ENCODE results near the gene LSS. TPM values are rescaled to one million over a fixed set of nuclear protein-coding genes. Genes with fewer than 3 reads are reported as not detected.

The LSS gene
- total and polyA plus RNA-seq, 2 donors from 2014 or later = 15.8 to 24.6 TPM

DNA sequence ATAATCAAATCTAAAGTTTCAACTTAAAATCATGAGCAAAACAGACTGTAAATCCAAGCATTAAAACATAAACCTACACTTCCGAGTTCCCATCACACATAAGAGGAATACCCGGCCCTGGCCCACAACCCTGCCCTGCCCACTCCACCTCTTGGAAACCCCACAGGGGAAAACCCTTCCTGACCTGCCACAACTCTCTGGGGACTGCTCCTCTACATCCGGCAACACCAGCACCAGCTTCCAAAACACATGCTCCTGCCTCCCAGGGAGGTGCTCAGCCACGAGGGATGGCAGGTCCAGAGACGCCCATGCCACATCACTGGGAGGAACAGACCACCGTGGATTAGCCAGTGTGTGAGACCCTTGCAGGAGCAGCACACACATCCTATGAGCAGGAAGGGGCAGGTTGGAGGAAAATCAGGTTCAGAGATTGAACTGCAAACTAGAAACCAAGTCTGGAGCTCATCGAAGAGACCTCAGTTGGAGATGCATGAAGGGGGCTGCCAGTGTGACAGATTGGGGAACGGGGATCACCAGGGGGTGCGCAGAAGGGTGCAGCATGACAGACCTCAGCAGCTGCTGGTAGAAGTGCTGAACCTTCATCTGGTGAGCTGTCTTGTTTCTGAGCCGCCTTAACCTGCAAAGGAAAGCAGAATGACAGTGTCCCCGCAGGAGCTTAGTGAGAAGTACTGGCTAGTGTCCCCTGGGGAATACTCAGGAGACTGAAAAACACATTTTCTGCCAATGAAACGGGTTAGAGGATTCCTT lies 25.8 kb upstream of the LSS start:
- H3K4me3 ChIP-seq (ENCODE audit: low read length in 3 of 3) = no peak overlapping the region
- TF ChIP-seq, protein P1, sequence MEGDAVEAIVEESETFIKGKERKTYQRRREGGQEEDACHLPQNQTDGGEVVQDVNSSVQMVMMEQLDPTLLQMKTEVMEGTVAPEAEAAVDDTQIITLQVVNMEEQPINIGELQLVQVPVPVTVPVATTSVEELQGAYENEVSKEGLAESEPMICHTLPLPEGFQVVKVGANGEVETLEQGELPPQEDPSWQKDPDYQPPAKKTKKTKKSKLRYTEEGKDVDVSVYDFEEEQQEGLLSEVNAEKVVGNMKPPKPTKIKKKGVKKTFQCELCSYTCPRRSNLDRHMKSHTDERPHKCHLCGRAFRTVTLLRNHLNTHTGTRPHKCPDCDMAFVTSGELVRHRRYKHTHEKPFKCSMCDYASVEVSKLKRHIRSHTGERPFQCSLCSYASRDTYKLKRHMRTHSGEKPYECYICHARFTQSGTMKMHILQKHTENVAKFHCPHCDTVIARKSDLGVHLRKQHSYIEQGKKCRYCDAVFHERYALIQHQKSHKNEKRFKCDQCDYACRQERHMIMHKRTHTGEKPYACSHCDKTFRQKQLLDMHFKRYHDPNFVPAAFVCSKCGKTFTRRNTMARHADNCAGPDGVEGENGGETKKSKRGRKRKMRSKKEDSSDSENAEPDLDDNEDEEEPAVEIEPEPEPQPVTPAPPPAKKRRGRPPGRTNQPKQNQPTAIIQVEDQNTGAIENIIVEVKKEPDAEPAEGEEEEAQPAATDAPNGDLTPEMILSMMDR (IDR thresholded peaks at IDR 0.05; ENCODE audit: borderline replicate concordance, extremely low read depth, insufficient read depth) = no peak
- no peaks in the 10 kb centered on the region for H3K9me3 ChIP-seq (ENCODE audit: control insufficient read depth in 2 of 3, insufficient read depth in 1 of 3, low read length in 3 of 3)

DNA sequence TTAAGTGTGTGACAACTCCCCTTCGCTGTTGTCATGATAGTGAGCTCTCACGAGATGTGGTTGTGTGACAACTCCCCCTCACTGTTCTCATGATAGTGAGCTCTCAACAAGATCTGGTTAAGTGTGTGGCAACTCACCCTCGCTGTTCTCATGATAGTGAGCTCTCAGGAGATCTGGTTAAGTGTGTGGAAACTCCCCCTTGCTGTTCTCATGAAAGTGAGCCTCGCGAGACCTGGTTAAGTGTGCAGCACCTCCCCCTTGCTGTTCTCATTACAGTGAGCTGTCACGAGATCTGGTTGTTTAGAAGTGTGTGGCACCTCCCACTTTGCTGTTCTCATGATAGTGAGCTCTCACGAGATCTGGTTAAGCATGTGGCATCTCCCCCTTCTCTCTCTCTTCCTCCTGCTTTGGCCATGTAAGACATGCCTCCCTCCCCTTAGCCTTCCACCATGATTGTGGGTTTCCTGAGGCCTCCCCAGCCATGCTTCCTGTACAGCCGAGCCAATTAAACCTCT lies 25.1 kb upstream of the LSS start:
- H3K27me3 ChIP-seq (ENCODE audit: control insufficient read depth, insufficient read depth, low read length) = no peaks in the 10 kb centered on the region
- TF ChIP-seq, protein P1 (IDR thresholded peaks at IDR 0.05; ENCODE audit: borderline replicate concordance, extremely low read depth, insufficient read depth) = no peak
- no peak for FAIRE-seq
- peak in 2 of 5 donors; percentile 4 to 10 for DNase-seq
- H3K27ac ChIP-seq (ENCODE audit: low read depth in 2 of 2, low read length in 2 of 2) = no peak overlapping the region
- intact Hi-C loops (cut with DNase I) = no loop called here
- H3K36me3 ChIP-seq (ENCODE audit: control insufficient read depth in 2 of 3, insufficient read depth in 3 of 3, low read length in 3 of 3) = peaks cover 21 to 74% (median 56%) of the 10 kb centered on the region in 3 donors
- no peaks in the 10 kb centered on the region for H3K4me1 ChIP-seq (ENCODE audit: control insufficient read depth in 2 of 3, insufficient read depth in 2 of 3, low read depth in 1 of 3, low read length in 3 of 3)
- H3K9ac ChIP-seq (ENCODE audit: low read length in 3 of 3) = no peak overlapping the region
- H3K9me3 ChIP-seq (ENCODE audit: control insufficient read depth in 2 of 3, insufficient read depth in 1 of 3, low read length in 3 of 3) = no peaks in the 10 kb centered on the region
- H3K4me3 ChIP-seq (ENCODE audit: low read length in 3 of 3) = no peak overlapping the region

More for the DNA sequence above, 25.8 kb upstream of the LSS start:
- no peak for DNase-seq
- no peak overlapping the region for H3K27ac ChIP-seq (ENCODE audit: low read depth in 2 of 2, low read length in 2 of 2)
- intact Hi-C loops (cut with DNase I) = no loop called here
- H3K4me1 ChIP-seq (ENCODE audit: control insufficient read depth in 2 of 3, insufficient read depth in 2 of 3, low read depth in 1 of 3, low read length in 3 of 3) = no peaks in the 10 kb centered on the region
- no peak for FAIRE-seq
- H3K27me3 ChIP-seq (ENCODE audit: control insufficient read depth, insufficient read depth, low read length) = no peaks in the 10 kb centered on the region
- H3K36me3 ChIP-seq (ENCODE audit: control insufficient read depth in 2 of 3, insufficient read depth in 3 of 3, low read length in 3 of 3) = peaks cover 21 to 70% (median 58%) of the 10 kb centered on the region in 3 donors
- no peak overlapping the region for H3K9ac ChIP-seq (ENCODE audit: low read length in 3 of 3)

DNA sequence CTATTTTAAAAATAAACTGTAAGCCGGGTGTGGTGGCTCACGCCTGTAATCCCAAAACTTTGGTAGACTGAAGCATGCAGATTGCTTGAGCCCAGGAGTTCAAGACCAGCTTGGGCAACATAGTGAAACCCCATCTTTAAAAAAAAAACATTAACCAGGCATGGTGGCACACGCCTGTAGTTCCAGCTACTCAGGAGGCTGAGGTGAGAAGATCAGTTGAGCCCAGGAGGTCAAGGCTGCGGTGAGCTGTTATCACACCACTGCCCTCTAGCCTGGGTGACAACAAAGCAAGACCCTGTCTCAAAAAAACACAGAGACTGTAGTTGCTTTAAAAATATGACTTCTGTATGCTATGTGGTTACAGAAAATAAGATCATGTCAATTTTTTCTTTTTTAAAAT lies 24.3 kb upstream of the LSS start:
- Histone ChIP-seq H3K4me3 (ENCODE audit: low read length in 3 of 3) (no peak overlapping the region), H3K9me3 (ENCODE audit: control insufficient read depth in 2 of 3, insufficient read depth in 1 of 3, low read length in 3 of 3) (no peaks in the 10 kb centered on the region), H3K36me3 (ENCODE audit: control insufficient read depth in 2 of 3, insufficient read depth in 3 of 3, low read length in 3 of 3) (peaks cover 19 to 72% (median 56%) of the 10 kb centered on the region in 3 donors), H3K27ac (ENCODE audit: low read depth in 2 of 2, low read length in 2 of 2) (no peak overlapping the region), H3K9ac (ENCODE audit: low read length in 3 of 3) (no peak overlapping the region), H3K4me1 (ENCODE audit: control insufficient read depth in 2 of 3, insufficient read depth in 2 of 3, low read depth in 1 of 3, low read length in 3 of 3) (no peaks in the 10 kb centered on the region), H3K27me3 (ENCODE audit: control insufficient read depth, insufficient read depth, low read length) (no peaks in the 10 kb centered on the region)
- intact Hi-C loops (cut with DNase I) = no loop called here
- DNase-seq (no peak), FAIRE-seq (no peak)
- TF ChIP-seq, protein P1 (IDR thresholded peaks at IDR 0.05; ENCODE audit: borderline replicate concordance, extremely low read depth, insufficient read depth) = no peak

All from kidney (tissue), 14 donors.